ENCODE results near the gene MMP15.
"Not testable (repeated sequence)": the region's sequence is repeated elsewhere in the genome, so short reads cannot be mapped to it uniquely, and the experiment has no call there.

Gene MMP15

GRCh38 chr16:58025351-58026138 lies at the start of gene MMP15:
Gene MMP15 (plus strand): TSS chr16:58025754. CDS start chr16:58026351, 597 bp downstream.
- DNase-seq, result peak; percentile 44 to 47

DNA sequence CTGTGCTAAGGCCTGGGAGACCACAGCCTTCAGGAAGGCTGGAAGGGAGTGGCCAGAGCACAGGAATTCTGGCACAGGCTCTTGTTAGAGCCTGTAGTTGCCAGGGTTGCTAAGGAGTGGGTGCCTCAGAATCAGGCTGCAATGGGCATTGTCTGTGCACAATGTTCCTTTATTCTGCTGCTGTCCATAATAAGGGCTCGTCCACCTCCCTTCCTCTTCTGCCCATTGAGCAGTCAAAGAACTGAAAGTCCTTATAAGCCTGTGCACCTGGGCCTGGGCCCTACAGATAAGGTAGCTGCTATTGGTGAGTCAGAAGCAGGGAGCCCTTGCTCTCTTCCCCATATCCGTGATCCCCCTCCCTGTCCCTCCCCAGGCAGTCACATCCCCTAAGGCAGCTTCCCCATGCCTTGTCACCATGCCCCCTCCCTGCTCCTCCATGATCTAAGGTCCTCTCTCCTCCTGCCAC lies 49.2 kb upstream of the MMP15 start:
- DNase-seq, result no peak

DNA sequence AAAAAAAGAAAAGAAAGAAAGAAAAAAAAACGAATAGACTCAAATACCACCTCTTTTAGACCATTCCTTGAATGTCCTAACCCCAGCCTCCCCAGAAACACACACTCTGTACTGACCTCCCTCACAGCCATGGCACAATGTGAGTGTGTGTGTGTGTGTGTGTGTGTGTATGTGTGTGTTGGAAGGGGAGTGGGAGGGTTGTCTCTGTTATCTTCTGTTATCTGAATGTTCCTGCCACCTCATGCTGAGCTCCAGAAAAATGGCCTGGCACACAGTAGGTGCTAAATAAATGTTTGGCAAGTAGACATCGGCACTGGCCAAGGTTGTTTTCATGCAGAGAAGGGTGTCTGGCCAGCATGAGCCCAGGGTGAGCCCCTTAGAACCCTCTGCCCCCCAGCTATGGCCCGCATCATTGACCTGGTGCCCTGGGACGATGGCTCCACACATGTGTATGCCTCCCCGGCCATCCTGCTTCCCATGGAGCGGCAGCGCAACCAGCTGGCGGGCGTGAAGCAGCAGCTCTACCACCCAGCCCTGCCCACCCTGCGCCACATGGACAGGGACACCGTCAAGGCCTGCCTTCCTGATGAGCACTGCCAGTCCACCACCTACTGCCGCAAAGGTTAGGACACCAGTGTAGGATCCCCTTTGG lies 48.0 kb upstream of the MMP15 start:
- DNase-seq, result no peak

DNA sequence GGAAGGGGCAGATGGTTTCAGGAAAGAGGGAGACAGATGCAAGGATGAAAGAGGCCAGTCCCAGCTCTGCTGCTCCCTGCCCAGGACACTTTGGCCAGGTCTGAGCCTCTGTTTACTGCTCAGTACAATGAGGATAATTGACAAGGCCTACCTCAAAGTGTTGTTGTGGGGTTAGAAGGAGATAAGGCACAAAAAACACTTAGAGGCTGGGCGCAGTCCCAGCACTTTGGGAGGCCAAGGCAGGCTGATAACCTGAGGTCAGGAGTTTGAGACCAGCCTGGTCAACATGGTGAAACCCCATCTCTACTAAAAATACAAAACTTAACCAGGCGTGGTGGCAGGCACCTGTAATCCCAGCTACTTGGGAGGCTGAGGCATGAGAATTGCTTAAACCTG lies 47.5 kb upstream of the MMP15 start:
- DNase-seq, result not testable (repeated sequence)

GRCh38 chr16:57979006-57979585 lies 46.5 kb upstream of the MMP15 start:
- no peak for DNase-seq

GRCh38 chr16:57981636-57982035 lies 43.9 kb upstream of the MMP15 start:
- DNase-seq, result no peak

GRCh38 chr16:57982385-57982784 lies 43.2 kb upstream of the MMP15 start:
- no peak for DNase-seq

GRCh38 chr16:57984443-57985203 lies 40.9 kb upstream of the MMP15 start:
- DNase-seq, result no peak

DNA sequence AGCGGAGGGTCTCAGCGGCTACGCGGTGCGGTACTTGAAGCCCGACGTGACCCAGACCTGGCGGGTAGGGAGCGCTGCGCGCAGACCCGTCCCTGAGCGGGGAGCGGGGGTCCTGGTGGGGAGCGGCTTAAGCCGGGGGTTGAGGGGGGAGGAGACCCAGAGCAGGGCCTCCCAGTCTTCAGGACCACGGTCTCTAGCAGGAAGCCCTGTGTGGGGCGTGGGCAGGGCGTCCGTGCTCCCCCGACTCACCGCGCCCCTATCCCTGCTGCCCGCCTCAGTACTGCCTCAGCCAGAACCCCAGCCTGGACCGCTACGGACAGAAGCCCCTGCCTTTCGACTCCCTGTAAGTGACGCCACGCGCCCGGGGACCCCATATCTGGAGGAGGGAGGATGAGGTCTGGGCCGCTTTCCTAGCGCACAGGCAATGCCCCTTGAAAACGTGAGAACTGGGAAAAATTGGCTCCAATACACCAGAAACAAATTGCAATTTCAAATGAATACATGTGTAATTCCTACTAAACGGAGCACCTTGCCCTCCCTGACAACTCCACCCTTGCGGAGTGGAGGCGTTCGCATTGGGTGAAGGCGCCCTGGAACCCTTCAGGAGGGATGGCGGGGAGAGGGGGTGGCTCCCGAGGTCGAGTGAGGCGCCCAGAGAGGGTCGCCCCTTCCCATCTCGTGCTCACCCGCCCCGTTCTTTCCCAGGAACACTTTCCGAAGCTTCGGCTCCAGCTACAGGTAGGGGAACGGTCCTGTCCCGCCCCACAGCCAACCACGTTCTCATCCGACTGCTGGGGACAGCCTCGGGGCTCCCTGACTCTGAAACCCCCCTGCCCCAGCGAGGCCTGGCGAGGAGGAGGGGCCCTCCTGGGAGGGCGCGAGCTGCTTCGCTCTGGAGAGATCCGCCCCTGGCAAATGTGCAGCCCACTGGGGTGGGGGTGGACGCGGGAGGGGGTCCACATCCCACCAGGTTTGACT lies 40.1 kb upstream of the MMP15 start:
- DNase-seq, result no peak

DNA sequence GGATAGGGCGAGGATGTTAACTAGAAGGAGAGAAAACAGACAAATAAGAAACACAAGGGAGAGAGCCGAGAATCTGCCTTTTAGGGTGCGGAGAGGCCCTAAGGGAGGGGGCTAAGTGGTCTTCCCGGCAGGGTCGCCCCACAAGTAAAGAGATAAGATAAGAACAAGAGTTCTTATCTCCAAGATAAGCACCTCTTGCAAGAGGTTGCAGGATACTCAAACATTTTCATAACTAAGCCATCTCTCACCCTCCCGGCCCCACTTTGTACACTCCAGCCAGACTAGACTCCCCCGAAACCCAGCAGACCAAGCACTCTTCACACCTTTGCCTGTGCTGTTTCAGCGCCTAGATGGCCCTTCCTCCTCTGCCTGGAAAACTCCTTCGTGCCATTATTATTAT lies 39.4 kb upstream of the MMP15 start:
- DNase-seq, result no peak

DNA sequence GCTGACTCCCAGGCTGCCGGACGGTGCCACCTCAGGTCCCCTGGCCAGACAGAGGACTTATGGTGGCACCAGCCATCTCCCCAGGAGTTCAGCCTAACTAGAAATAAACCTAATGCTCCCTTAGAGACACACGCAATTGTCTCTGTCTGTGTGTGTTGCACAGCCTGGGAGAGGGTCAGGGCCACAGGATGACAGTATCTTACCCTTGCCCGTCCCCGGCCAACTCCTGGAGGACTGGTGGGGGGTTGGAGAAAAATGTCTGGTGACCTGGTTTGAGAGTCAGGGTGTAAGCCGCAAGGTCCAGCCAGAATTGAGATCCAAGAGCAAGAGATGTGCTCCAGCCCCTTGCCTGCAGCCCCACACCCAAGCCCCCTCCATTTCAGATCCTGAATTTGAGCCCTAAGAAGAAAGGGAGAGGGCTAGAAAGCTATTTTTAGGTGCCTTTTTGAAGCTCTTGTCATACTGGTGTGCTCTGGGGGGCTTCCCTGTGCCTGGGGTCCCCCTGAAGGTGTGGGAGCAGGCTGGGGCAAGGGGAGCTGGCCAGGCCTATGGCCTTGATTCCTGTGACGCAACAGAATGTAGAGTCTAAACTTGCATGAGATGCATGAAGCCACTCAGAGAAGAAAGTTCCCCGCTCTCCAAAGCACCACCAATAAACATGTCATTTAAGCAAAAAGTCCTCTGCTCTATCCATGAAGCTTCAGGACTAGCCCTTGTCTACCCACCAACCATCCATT lies 37.9 kb upstream of the MMP15 start:
- no peak for DNase-seq

- peak in 1 of 2 experiments; percentile 2 for DNase-seq
These were observed 36.6 kb upstream of the MMP15 start for GRCh38 chr16:57988929-57989328.

DNA sequence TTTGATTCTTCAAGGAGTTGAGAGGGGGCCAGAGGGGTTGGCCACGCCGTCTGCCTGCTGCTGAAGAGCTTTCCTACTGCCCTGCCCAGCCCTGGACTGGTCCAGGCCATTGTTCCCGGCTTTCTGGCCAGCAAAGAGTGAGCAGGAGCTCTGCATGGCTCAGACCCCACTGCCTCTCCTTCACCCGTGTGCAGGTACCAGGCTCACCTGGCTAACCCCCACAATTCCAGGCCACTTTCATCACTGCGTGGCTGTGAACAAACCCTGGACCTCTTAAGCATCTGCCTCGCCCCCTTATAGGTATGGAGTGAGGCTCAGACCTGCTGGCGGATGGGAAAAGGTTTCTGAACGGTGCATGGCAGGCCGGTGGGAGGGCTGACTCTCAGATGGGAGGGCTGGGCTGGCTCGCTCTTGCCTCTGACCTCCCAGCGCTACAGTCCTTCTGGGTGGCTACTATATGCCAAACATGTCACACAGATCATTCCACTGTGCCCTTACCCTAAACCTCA lies 33.9 kb upstream of the MMP15 start:
- DNase-seq, result no peak

DNA sequence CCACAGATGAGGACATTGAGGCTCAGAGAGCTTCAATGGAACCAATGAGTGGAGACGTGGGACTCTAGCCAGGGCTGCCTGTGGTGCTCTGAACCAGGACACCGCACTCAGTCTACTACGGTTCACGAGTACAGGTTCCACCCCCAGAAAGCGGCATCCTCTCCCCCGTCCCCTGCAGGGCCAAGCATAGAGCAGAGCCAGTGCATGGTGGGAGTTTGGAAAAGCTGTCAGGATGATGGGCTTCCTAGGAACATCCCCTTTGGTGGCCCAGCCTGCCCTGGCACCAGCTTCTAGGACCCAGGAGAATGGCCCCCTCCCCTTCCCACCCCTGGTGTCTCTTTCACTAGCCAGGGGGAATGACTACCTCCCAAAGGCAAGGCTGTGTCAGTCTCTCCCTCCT lies 33.5 kb upstream of the MMP15 start:
- no peak for DNase-seq

DNA sequence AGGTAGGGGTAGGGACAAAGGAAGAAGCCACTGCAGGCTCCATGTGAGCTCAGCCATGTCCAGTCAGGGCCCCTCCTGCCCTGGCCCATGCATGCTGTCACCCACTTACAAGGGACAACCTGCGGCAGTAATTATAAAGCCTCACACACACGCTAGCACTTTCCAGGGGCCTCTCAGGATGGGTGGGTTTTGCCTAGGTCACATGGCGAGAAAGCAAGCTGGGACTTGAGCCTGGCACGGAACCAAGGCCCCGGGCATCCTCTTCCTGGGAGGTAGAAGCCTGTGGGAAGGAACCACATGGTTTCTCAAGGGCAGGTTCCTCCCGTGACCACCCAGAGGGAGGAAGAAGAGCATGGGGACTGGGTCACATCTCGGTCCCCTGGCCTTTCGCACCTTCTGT lies 32.1 kb upstream of the MMP15 start:
- no peak for DNase-seq

- DNase-seq, result no peak
These were observed 31.7 kb upstream of the MMP15 start for GRCh38 chr16:57993897-57994296.

- no peak for DNase-seq
These were observed 31.2 kb upstream of the MMP15 start for GRCh38 chr16:57994361-57994760.

- no peak for DNase-seq
These were observed 30.8 kb upstream of the MMP15 start for GRCh38 chr16:57994778-57995177.

GRCh38 chr16:57995721-57996405 lies 29.7 kb upstream of the MMP15 start:
- DNase-seq, result no peak

GRCh38 chr16:57996406-57997175 lies 29.0 kb upstream of the MMP15 start:
- DNase-seq, result no peak

All from NCI-H187 (cell line).